Activated T-helper 9 cell treated with anti-CD3 and anti-CD28 coated beads, Interleukin-2, amount 50 U/mL, for 16 hours (primary cell): ENCODE results near the gene MRM1.

Experiments used
- DNase-seq: peaks from one replicate; pipeline ENCODE4 v3.0.0-alpha.2; 2020; ENCODE audit warnings: low read depth

MRM1 gene

GRCh38 chr17:36632916-36633771 is 31.8 kb downstream of the MRM1 start:
- no peak for DNase-seq

GRCh38 chr17:36640346-36640745 is 39.0 kb downstream of the MRM1 start:
- no peak for DNase-seq

- no peak for DNase-seq
Observed at GRCh38 chr17:36640836-36641235, 39.5 kb downstream of the MRM1 start.

- no peak for DNase-seq
Observed at GRCh38 chr17:36641331-36641876, 40.0 kb downstream of the MRM1 start.

GRCh38 chr17:36641877-36642845 is 40.8 kb downstream of the MRM1 start:
- no peak for DNase-seq

- no peak for DNase-seq
Observed at GRCh38 chr17:36643086-36643685, 41.8 kb downstream of the MRM1 start.

- DNase-seq = no peak
Observed at GRCh38 chr17:36645422-36645821, 44.0 kb downstream of the MRM1 start.

- DNase-seq = no peak
Observed at GRCh38 chr17:36647636-36648035, 46.3 kb downstream of the MRM1 start.

- no peak for DNase-seq
Observed at GRCh38 chr17:36650096-36650775, 48.9 kb downstream of the MRM1 start.

GRCh38 chr17:36653374-36653773 is 52.0 kb downstream of the MRM1 start:
- DNase-seq = no peak

GRCh38 chr17:36653856-36654255 is 52.5 kb downstream of the MRM1 start:
- no peak for DNase-seq

GRCh38 chr17:36655726-36656125 is 54.3 kb downstream of the MRM1 start:
- DNase-seq = no peak

- DNase-seq = no peak
Observed at GRCh38 chr17:36657390-36657762, 56.0 kb downstream of the MRM1 start.

- DNase-seq = no peak
Observed at GRCh38 chr17:36657763-36658490, 56.5 kb downstream of the MRM1 start.
